Choroid plexus epithelial cell (primary cell): ENCODE measurements around the gene TSPO.

Experiments used
- DNase-seq: peaks from one replicate; pipeline ENCODE4 v3.0.0-alpha.2; 2010; ENCODE audit warnings: low read depth
- H3K4me3 ChIP-seq: 2 replicates; pipeline ENCODE4 v1.5.1; 2011; ENCODE audit warnings: low read depth, mild to moderate bottlenecking, control low read depth, low read length, moderate library complexity
- TF ChIP-seq, protein P1 (sequence below): conservative IDR thresholded peaks from 2 replicates; pipeline ENCODE4 v1.5.1; 2011; ENCODE audit warnings: low read depth, mild to moderate bottlenecking, control low read depth, inconsistent platforms, low read length, moderate library complexity

TSPO gene

DNA sequence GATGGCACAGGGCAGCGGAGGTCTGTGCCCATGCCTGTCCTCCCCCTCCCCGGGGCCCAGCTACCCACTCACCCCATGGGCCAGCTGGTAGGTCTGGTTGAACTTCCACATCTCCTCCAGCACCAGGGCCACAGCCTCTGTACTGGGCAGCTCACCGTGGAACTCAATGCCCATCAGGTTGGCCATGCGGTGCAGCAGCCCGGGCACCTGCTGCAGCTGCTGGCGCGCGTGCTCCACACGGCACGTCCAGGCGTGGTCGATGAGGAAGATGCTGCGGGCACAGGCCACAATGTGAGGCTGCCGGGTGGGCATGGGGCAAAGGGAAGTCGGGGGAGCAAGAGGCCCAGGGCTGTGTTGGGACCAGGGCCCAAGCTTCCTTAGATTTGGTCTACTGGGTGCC, 29.3 kb downstream of the TSPO start:
- H3K4me3 ChIP-seq: no peak overlapping the region
- TF ChIP-seq, protein P1, sequence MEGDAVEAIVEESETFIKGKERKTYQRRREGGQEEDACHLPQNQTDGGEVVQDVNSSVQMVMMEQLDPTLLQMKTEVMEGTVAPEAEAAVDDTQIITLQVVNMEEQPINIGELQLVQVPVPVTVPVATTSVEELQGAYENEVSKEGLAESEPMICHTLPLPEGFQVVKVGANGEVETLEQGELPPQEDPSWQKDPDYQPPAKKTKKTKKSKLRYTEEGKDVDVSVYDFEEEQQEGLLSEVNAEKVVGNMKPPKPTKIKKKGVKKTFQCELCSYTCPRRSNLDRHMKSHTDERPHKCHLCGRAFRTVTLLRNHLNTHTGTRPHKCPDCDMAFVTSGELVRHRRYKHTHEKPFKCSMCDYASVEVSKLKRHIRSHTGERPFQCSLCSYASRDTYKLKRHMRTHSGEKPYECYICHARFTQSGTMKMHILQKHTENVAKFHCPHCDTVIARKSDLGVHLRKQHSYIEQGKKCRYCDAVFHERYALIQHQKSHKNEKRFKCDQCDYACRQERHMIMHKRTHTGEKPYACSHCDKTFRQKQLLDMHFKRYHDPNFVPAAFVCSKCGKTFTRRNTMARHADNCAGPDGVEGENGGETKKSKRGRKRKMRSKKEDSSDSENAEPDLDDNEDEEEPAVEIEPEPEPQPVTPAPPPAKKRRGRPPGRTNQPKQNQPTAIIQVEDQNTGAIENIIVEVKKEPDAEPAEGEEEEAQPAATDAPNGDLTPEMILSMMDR: no peak
- no peak for DNase-seq

DNA sequence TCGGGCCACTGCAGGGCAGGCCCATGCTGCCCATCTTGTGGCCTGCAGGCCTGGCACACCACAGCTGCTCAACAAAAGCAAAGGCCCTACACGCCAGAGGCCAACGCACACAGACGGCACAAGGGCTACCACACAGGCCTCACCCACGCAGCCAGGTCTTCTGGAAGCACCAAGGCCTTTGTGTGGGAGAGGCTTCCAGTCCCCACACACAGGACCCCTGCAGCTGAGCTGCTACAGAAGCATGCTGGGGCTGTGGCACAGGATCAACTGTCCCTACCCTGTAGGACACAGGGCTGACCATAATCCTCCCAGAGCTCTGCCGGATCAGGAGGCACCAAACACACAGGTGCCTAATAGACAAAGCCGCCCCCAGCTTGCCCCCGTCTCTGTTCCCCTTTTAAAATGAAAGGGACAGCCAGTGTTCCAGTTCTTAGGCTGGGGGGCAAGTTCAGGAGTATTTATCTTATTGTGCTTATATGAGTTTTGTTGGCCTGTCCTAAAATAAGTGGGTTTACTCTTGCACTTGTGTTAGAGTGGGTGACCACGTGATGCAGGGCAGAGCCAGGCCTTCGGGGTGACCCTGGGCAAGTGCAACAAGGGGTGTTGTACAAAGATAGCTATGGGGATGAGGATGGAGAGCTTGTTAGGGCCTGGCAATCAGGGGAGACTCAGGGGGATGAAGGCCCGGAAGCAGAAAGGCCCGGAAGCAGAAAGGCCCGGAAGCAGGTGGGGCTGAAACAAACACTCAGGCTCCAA, 30.1 kb downstream of the TSPO start:
- no peak for DNase-seq
- TF ChIP-seq, protein P1: no peak

DNA sequence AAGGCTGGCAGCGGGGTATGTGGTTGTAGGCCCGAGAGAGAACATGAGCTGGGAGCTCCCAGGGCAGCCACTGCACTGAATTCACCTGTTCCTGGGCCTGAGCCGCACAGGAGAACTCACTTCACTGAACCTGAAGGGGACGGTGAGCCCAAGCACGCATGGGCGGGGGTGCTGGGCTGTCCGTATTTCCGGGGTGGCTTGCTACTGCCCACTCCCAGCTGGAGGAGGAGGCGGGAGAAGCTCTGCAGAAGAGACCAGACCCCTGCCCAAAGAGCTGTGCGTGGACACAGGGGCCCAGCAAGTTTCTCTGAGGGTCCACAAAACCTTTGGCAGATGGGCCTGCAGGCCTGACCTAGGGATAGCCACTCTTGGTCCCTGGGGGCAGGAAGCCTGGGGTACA, 30.8 kb downstream of the TSPO start:
- no peak overlapping the region for H3K4me3 ChIP-seq
- TF ChIP-seq, protein P1: no peak
- no peak for DNase-seq

More for the DNA sequence above, 30.1 kb downstream of the TSPO start:
- no peak overlapping the region for H3K4me3 ChIP-seq

DNA sequence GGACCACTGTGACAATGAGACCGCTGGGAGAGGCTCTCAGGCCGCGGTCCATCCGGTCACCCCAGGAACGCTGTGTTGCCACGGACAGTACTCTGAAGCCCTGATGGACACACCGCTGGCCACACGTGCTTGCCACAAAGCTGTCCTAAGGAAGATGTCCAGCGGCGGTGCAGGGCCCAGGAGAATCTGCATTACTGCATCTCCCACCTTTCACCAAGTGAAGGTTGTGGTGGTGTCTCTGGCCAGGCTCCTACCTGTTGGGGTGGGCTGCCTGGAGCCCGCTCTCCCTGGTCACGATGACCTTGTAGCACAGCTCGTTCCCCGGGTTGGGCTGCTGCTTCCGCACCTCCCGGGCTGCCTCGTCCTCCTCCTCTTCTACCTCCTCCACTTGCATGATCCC, 31.4 kb downstream of the TSPO start:
- TF ChIP-seq, protein P1: no peak
- H3K4me3 ChIP-seq: no peak overlapping the region
- DNase-seq: no peak

GRCh38 chr22:43183496-43184277, 32.3 kb downstream of the TSPO start:
- peak; percentile 68 for DNase-seq
- TF ChIP-seq, protein P1: no peak
- H3K4me3 ChIP-seq: no peak overlapping the region

- DNase-seq: peak; percentile 37
- TF ChIP-seq, protein P1: no peak
- H3K4me3 ChIP-seq: peak overlapping the region; percentile 69
Measured at GRCh38 chr22:43185860-43186261, 34.5 kb downstream of the TSPO start.
